Karpas-422 (cell line): ENCODE results near the gene ATP10B. TPM values are rescaled to one million over a fixed set of nuclear protein-coding genes. Genes with fewer than 3 reads are reported as not detected.

ENCODE experiments used
- DNase-seq: peaks from one replicate; pipeline ENCODE4 v3.0.0-alpha.2; 2015
- H2AFZ ChIP-seq: fragments of 200-600 bp; sonication (generic); 2 replicates; pipeline ENCODE4 v1.6.1; 2014; ENCODE audit warnings: antibody characterized with exemption, low read length, mixed read lengths
- H3K27ac ChIP-seq: fragments of 200-600 bp; sonication (generic); 2 replicates; pipeline ENCODE4 v1.5.1; 2014; ENCODE audit warnings: mild to moderate bottlenecking, low read length, moderate library complexity
- H3K27me3 ChIP-seq: fragments of 200-600 bp; sonication (generic); 2 replicates; pipeline ENCODE4 v1.6.1; 2014; ENCODE audit warnings: low read length, mixed read lengths
- H3K36me3 ChIP-seq: fragments of 200-600 bp; sonication (generic); 2 replicates; pipeline ENCODE4 v1.6.1; 2014; ENCODE audit warnings: low read length, mixed read lengths; ENCODE audit not compliant: insufficient read depth
- H3K4me1 ChIP-seq: fragments of 200-600 bp; sonication (generic); 2 replicates; pipeline ENCODE4 v1.6.1; 2014; ENCODE audit warnings: mild to moderate bottlenecking, low read length, mixed read lengths
- H3K4me2 ChIP-seq: fragments of 200-600 bp; sonication (generic); 2 replicates; pipeline ENCODE4 v1.6.1; 2014; ENCODE audit warnings: low read length, low read depth, mild to moderate bottlenecking; ENCODE audit not compliant: poor library complexity, severe bottlenecking
- H3K4me3 ChIP-seq: fragments of 200-600 bp; sonication (generic); 2 replicates; pipeline ENCODE4 v1.5.1; 2014; ENCODE audit warnings: mild to moderate bottlenecking, antibody characterized with exemption, low read length, mixed read lengths
- H3K79me2 ChIP-seq: fragments of 200-600 bp; sonication (generic); 2 replicates; pipeline ENCODE4 v1.6.1; 2014; ENCODE audit warnings: mild to moderate bottlenecking, low read length, mixed read lengths
- H3K9ac ChIP-seq: fragments of 200-600 bp; sonication (generic); 2 replicates; pipeline ENCODE4 v1.6.0; 2014; ENCODE audit warnings: low read length
- H3K9me2 ChIP-seq: fragments of 200-600 bp; sonication (generic), shearing (Covaris generic); replicated peaks from 2 replicates; pipeline ENCODE4 v1.6.0; 2014; ENCODE audit warnings: mild to moderate bottlenecking, low read length, moderate library complexity; ENCODE audit not compliant: insufficient read depth
- H3K9me3 ChIP-seq: fragments of 300-700, 200-600 bp; sonication (generic); 2 replicates; pipeline ENCODE4 v1.6.1; 2014; ENCODE audit warnings: low read length, mixed read lengths
- H4K20me1 ChIP-seq: fragments of 200-600 bp; sonication (generic); 2 replicates; pipeline ENCODE4 v1.6.1; 2014; ENCODE audit warnings: mild to moderate bottlenecking, antibody characterized with exemption, low read length, low read depth; ENCODE audit not compliant: insufficient read depth
- total RNA-seq: library from RNA; depleted of rRNA; stranded (reverse); fragments of >200 nt; shearing (Covaris generic); gene quantifications from 2 replicates; pipeline ENCODE4 v1.2.3, GENCODE V29; 2014; ENCODE audit warnings: low replicate concordance

Gene ATP10B
- total RNA-seq, 1 experiment from 2014 or later = not detected

GRCh38 chr5:160641405-160641804 lies 210.6 kb downstream of the ATP10B start:
- Histone ChIP-seq H3K4me1 (no peaks in the 10 kb centered on the region), H3K9ac (no peak overlapping the region), H3K27ac (no peak overlapping the region), H3K9me2 (no peaks in the 10 kb centered on the region), H3K9me3 (no peaks in the 10 kb centered on the region), H3K4me2 (no peak overlapping the region), H4K20me1 (no peaks in the 10 kb centered on the region), H2AFZ (no peak overlapping the region), H3K4me3 (no peak overlapping the region), H3K27me3 (no peaks in the 10 kb centered on the region), H3K36me3 (no peaks in the 10 kb centered on the region), H3K79me2 (no peaks in the 10 kb centered on the region)
- DNase-seq = no peak

- Histone ChIP-seq H3K9me3 (no peaks in the 10 kb centered on the region), H3K27me3 (no peaks in the 10 kb centered on the region), H3K4me1 (no peaks in the 10 kb centered on the region), H2AFZ (no peak overlapping the region), H3K9me2 (no peaks in the 10 kb centered on the region; the same call in 1 of the 2 replicates), H3K79me2 (no peaks in the 10 kb centered on the region), H3K36me3 (no peaks in the 10 kb centered on the region), H3K27ac (no peak overlapping the region), H3K9ac (no peak overlapping the region), H4K20me1 (no peaks in the 10 kb centered on the region), H3K4me3 (no peak overlapping the region), H3K4me2 (no peak overlapping the region)
- DNase-seq = no peak
Observed at GRCh38 chr5:160640406-160640805, 211.6 kb downstream of the ATP10B start.

- Histone ChIP-seq H3K9ac (no peak overlapping the region), H2AFZ (no peak overlapping the region), H3K27ac (no peak overlapping the region), H3K4me2 (no peak overlapping the region), H3K4me3 (no peak overlapping the region), H3K27me3 (no peaks in the 10 kb centered on the region), H3K9me2 (no peaks in the 10 kb centered on the region; the same call in 1 of the 2 replicates), H3K9me3 (no peaks in the 10 kb centered on the region), H3K36me3 (no peaks in the 10 kb centered on the region), H4K20me1 (no peaks in the 10 kb centered on the region), H3K4me1 (no peaks in the 10 kb centered on the region), H3K79me2 (no peaks in the 10 kb centered on the region)
- no peak for DNase-seq
Observed at GRCh38 chr5:160638161-160638742, 213.8 kb downstream of the ATP10B start.

GRCh38 chr5:160637357-160638090 lies 214.5 kb downstream of the ATP10B start:
- Histone ChIP-seq H3K36me3 (no peaks in the 10 kb centered on the region), H3K9me3 (no peaks in the 10 kb centered on the region), H3K27me3 (no peaks in the 10 kb centered on the region), H3K4me3 (no peak overlapping the region), H2AFZ (no peak overlapping the region), H3K4me2 (no peak overlapping the region), H3K9ac (no peak overlapping the region), H4K20me1 (no peaks in the 10 kb centered on the region), H3K79me2 (no peaks in the 10 kb centered on the region), H3K4me1 (no peaks in the 10 kb centered on the region), H3K27ac (no peak overlapping the region), H3K9me2 (no peaks in the 10 kb centered on the region; the same call in 1 of the 2 replicates)
- no peak for DNase-seq

- Histone ChIP-seq H3K36me3 (no peaks in the 10 kb centered on the region), H3K27ac (no peak overlapping the region), H3K27me3 (no peaks in the 10 kb centered on the region), H3K9me2 (no peaks in the 10 kb centered on the region; the same call in 1 of the 2 replicates), H3K9me3 (no peaks in the 10 kb centered on the region), H2AFZ (no peak overlapping the region), H3K9ac (no peak overlapping the region), H4K20me1 (no peaks in the 10 kb centered on the region), H3K4me1 (no peaks in the 10 kb centered on the region), H3K4me3 (no peak overlapping the region), H3K4me2 (no peak overlapping the region), H3K79me2 (no peaks in the 10 kb centered on the region)
- DNase-seq = no peak
Observed at GRCh38 chr5:160635663-160636062, 216.3 kb downstream of the ATP10B start.

- H3K9ac ChIP-seq = no peak overlapping the region
- H3K9me3 ChIP-seq = no peaks in the 10 kb centered on the region
- no peaks in the 10 kb centered on the region for H3K4me1 ChIP-seq
- no peak overlapping the region for H2AFZ ChIP-seq
- no peak overlapping the region for H3K27ac ChIP-seq
- no peak overlapping the region for H3K4me2 ChIP-seq
- H3K27me3 ChIP-seq = no peaks in the 10 kb centered on the region
- H4K20me1 ChIP-seq = no peaks in the 10 kb centered on the region
- H3K4me3 ChIP-seq = no peak overlapping the region
- no peaks in the 10 kb centered on the region for H3K79me2 ChIP-seq
- no peak for DNase-seq
- no peaks in the 10 kb centered on the region; the same call in 1 of the 2 replicates for H3K9me2 ChIP-seq
- no peaks in the 10 kb centered on the region for H3K36me3 ChIP-seq
Observed at GRCh38 chr5:160635046-160635445, 217.0 kb downstream of the ATP10B start.

GRCh38 chr5:160629003-160629402 lies 223.0 kb downstream of the ATP10B start:
- Histone ChIP-seq H3K36me3 (no peaks in the 10 kb centered on the region), H3K27ac (no peak overlapping the region), H4K20me1 (no peaks in the 10 kb centered on the region), H3K27me3 (no peaks in the 10 kb centered on the region), H3K79me2 (no peaks in the 10 kb centered on the region), H3K4me3 (no peak overlapping the region), H3K9me2 (no peaks in the 10 kb centered on the region), H3K9me3 (no peaks in the 10 kb centered on the region), H2AFZ (no peak overlapping the region), H3K4me1 (no peaks in the 10 kb centered on the region), H3K9ac (no peak overlapping the region), H3K4me2 (no peak overlapping the region)
- no peak for DNase-seq

GRCh38 chr5:160628619-160628968 lies 223.4 kb downstream of the ATP10B start:
- Histone ChIP-seq H3K9me2 (no peaks in the 10 kb centered on the region), H2AFZ (no peak overlapping the region), H4K20me1 (no peaks in the 10 kb centered on the region), H3K36me3 (no peaks in the 10 kb centered on the region), H3K4me2 (no peak overlapping the region), H3K9me3 (no peaks in the 10 kb centered on the region), H3K9ac (no peak overlapping the region), H3K79me2 (no peaks in the 10 kb centered on the region), H3K4me3 (no peak overlapping the region), H3K27ac (no peak overlapping the region), H3K27me3 (no peaks in the 10 kb centered on the region), H3K4me1 (no peaks in the 10 kb centered on the region)
- no peak for DNase-seq
